Measurements from ENCODE around the gene IKBKG.
A peak's percentile ranks its signal among the peaks of the same experiment; 100 is the strongest.
"Not testable (repeated sequence)": the region's sequence is repeated elsewhere in the genome, so short reads cannot be mapped to it uniquely, and the experiment has no call there.

Gene IKBKG

DNA sequence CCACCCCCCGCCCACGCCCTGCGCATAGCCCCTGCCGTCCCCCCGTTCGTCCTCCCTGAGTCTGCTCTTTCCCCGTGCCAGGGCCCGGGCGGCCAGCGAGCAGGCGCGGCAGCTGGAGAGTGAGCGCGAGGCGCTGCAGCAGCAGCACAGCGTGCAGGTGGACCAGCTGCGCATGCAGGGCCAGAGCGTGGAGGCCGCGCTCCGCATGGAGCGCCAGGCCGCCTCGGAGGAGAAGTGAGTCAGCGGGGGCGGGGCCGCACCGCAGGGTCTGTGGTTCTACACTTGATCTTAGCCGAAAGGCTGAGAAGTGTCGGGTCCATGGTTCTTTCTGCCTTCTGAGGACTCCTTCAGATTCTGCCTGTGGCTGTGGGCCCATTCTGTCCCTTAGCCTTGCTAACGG is 12.9 kb downstream of the IKBKG start:
- not testable (repeated sequence) for FAIRE-seq

GRCh38 chrX:154562295-154562694 is 14.9 kb downstream of the IKBKG start:
- FAIRE-seq = not testable (repeated sequence)

- peak; percentile 75 for FAIRE-seq
Measured at GRCh38 chrX:154570361-154570760, 22.9 kb downstream of the IKBKG start.

DNA sequence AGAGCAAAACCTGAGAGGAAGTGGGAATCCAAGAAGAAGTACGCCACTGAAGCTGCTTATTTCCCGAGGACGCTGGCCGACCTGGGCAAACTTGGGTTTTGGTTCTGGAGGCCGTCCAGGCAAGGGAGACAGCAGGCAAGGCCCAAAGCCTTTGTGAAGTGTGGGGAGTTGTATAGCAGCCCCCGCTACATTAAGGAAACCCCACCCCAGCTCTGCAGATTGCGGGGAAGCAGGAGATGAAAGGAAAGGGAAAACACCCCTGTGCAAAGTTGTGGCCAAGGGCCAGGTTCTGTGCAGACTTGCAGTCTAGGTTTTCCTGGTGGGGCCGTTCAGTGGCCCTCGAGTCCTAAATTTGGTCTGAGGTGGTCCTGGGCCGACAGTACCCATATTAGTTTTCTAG is 25.6 kb downstream of the IKBKG start:
- FAIRE-seq = not testable (repeated sequence)

- not testable (repeated sequence) for FAIRE-seq
Measured at GRCh38 chrX:154575076-154575475, 27.7 kb downstream of the IKBKG start.

GRCh38 chrX:154582994-154583393 is 35.6 kb downstream of the IKBKG start:
- not testable (repeated sequence) for FAIRE-seq

GRCh38 chrX:154584585-154585183 is 37.3 kb downstream of the IKBKG start, which contains the start of gene CTAG1A:
TSS of gene CTAG1A (plus strand) at chrX:154585133. CDS start at chrX:154585207, 74 bp downstream.
- not testable (repeated sequence) for FAIRE-seq

DNA sequence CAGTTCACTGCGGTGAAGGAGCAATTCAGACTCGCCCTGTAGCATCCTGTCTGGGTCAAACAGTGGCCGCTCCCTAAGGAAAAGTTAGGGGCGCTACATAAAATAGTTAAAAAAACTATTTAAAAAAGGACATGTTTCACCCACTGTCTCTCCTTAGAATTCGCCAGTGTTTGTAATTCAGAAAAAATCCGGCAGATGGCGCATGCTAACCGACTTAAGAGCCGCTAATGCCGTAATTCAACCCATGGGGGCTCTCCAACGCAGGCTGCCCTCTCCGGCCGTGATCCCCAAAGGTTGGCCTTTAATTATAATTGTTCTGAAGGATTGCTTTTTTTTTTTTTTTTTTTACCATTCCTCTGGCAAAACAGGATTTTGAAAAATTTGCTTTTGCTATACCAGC is 43.0 kb downstream of the IKBKG start:
- not testable (repeated sequence) for FAIRE-seq

DNA sequence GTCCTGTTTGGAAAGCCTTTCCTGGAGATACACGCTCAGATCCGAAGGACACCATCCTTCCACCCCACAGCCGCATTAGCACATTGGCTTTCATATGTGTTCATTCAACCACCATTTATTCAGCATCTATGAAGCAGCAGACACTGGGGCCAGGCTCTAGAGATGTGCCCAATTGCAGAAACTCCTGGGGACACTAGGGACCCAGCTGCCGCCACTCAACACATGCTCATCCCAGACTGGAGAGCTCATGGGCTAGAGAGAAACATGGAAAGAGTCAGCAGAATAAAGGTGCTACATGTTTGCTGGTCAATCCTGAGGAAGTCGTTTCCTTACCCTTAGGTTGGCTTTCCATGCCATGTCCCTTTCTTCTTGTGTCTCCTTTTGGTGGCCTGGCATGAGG is 45.1 kb downstream of the IKBKG start:
- no peak for FAIRE-seq

- FAIRE-seq = no peak
Measured at GRCh38 chrX:154593201-154593600, 45.8 kb downstream of the IKBKG start.

DNA sequence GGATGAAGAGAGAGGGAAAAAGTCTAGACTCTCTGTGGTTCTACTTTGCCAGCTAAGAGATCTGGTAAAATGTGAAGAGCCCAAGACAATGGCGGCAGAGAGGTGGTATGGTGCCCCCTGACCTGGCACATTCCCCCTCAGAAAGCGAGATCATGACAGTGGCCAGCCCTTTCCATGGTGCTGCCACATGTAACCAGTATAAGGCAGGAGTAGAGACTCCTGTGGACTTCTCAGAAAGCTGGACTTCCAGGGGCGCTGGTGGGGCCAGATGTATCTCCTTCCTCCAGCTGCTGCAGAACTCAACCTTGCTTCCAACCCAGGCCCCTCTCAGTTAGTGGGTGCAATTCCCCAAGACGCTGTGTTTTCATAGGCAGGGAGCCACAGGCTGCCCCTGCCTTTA is 47.1 kb downstream of the IKBKG start:
- no peak for FAIRE-seq

GRCh38 chrX:154595559-154596249 is 48.3 kb downstream of the IKBKG start:
- FAIRE-seq = no peak

- no peak for FAIRE-seq
Measured at GRCh38 chrX:154596290-154596929, 49.0 kb downstream of the IKBKG start.

GRCh38 chrX:154597221-154597620 is 49.8 kb downstream of the IKBKG start:
- no peak for FAIRE-seq

DNA sequence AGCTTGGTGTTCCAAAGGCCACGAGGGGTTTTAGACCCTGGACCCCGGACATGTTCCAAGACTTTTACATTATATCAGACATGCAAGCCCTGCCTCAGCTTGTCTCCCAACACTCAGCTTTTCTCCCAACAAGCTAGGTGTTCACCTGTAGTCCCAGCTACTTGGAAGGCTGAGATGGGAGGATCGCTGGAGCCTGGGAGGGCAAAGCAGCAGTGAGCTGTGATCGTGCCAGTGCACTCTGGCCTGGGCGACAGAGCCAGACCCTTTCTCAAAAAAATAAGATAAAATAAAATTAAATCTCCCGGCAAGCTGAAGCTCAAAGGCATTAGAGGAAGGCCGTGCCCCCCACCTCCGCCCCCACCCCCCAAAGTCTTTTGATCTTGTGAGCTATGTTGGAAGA is 51.2 kb downstream of the IKBKG start:
- FAIRE-seq = no peak

DNA sequence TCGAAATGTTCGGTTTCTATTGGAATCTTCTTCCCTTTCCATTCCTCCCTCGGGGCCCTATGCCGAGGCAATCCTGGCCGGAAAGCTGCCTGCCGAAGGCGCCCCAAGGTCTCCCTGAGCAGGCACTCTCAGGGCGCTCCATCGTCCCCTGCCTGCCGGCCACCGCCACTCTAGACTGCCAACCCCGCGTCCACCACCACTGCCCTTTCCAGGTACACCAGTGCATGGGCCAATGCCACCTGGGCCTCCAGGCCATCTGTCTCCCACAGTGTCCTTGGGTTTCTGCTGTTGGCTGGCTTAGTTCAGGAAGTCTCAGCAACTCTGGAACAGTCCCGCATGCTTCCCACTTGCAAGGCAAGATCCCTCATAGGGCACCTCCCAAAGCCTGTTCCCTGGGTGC is 52.1 kb downstream of the IKBKG start:
- no peak for FAIRE-seq

GRCh38 chrX:154600759-154601374 is 53.4 kb downstream of the IKBKG start:
- FAIRE-seq = no peak

DNA sequence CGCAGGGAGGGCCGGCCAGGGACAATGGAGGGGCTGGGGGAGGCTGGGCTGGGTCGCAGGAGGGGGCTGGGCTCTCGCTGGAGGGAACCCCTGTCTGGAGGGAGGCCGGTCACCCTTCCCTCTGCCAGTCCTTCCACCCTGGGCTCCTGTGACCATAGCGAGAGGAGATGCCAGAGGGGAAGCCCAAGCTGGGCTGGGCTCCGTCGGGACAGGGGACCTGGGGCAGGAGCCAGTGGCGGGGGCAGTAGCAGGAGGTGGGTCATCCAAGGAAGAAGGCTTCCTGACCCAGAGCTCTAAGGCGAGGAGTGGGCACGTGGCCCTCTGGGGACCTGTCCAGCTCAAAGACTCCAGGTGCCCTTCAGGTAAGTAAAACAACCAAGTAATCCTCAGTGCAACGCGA is 54.8 kb downstream of the IKBKG start:
- FAIRE-seq = no peak

- no peak for FAIRE-seq
Measured at GRCh38 chrX:154602766-154603437, 55.5 kb downstream of the IKBKG start.

DNA sequence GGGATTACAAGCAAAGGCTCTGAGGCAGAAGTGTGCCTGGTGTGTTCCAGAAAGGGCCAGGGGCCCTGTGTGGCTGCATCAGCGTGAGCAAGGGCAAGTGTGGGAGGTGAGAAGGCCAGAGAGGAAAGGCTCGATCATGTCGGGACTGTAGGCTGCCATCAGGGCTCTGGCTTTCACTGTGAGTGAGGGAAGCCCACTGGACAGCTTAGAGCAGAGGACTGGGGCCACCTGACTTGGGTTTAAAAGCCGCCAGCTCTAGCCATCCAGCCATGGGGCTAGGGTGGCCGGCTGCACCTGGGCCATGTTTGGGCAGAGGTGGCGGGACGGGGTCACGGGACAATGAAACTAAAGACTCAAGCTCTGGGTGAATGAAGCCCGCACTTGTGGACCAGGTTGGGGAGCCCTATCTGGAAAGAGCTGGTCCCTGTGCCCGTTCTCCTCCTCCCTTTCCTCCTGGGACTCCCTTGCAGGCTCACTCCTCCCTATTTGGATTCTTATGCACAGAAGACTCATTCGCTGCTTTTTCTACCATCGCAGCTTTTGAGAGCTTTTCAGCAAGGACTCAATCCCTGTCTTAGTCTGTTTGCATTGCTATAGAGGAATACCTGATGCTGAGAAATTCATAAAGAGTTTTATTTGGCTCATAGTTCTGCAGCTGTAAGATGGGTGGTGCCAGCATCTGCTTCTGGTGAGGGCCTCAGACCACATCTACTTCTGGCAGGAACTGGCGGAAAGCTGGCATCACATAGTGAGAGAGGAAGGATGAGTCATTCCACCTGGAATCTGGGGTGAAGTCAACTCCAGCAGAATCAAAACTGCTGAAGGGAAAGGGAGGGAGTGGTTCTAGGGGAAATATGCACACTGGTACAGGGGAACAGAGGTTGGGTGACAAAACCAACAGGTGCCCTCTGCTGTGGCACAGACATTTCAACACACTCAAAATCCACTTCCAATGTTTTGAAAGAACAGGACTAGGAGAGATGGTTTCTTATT is 56.3 kb downstream of the IKBKG start:
- no peak for FAIRE-seq

- FAIRE-seq = no peak
Measured at GRCh38 chrX:154605566-154605965, 58.1 kb downstream of the IKBKG start.

DNA sequence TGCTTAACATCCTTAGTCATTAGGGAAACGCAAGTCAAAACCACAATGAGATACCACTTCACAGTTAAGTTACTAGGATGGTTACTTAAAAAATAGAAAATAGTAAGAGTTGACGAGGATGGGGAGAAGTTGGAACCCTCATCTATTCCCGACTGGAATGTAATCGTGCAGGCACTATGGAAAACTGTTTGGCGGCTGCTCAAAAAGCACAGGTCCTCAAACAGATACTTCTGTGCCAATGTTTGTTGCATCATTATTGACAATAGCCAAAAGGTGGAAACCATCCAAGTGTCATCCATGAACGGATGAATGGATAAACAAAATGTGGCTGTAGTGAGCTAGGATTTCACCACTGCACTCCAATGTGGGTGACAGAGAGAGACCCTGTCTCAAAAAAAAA is 60.0 kb downstream of the IKBKG start:
- no peak for FAIRE-seq
